HL-60 (cell line): ENCODE results near the gene VPS13D.

Experiments
- CTCF ChIP-seq: IDR thresholded peaks from one replicate; pipeline ENCODE4 v1.5.1; 2011; ENCODE audit warnings: low read length, control low read depth, inconsistent platforms; ENCODE audit not compliant: insufficient read depth
- GABPA ChIP-seq: IDR thresholded peaks from 2 replicates; pipeline ENCODE4 v1.6.1; 2012; ENCODE audit warnings: low read depth

GRCh38 chr1:12251442-12251841 is 21.6 kb downstream of the VPS13D start:
- TF ChIP-seq CTCF (no peak), GABPA (no peak)
